Neural progenitor cell (in vitro differentiated cells): ENCODE results near the gene LTB4R. TPM values are rescaled to one million over a fixed set of nuclear protein-coding genes. Genes with fewer than 3 reads are reported as not detected.

Source experiments
- DNase-seq: peaks from one replicate; pipeline ENCODE4 v3.0.0-alpha.2; 2016; ENCODE audit warnings: low spot score
- H2AFZ ChIP-seq: fragments of 200-600 bp; sonication (generic); replicated peaks from 2 replicates; pipeline ENCODE4 v1.6.1; 2016; ENCODE audit warnings: antibody characterized with exemption
- H3F3A ChIP-seq: fragments of 200-600 bp; sonication (generic); 2 replicates; pipeline ENCODE4 v1.6.1; 2016; ENCODE audit warnings: antibody characterized with exemption, low read depth
- H3K27ac ChIP-seq: fragments of 200-600 bp; sonication (generic); 2 replicates; pipeline ENCODE4 v1.5.1; 2016; ENCODE audit warnings: mild to moderate bottlenecking
- H3K27me3 ChIP-seq: fragments of 200-600 bp; sonication (generic); 2 replicates; pipeline ENCODE4 v1.6.1; 2016; ENCODE audit warnings: mild to moderate bottlenecking, moderate library complexity
- H3K36me3 ChIP-seq: fragments of 200-600 bp; sonication (generic); 2 replicates; pipeline ENCODE4 v1.5.1; 2016
- H3K4me1 ChIP-seq: fragments of 200-600 bp; sonication (generic); 2 replicates; pipeline ENCODE4 v1.6.1; 2016; ENCODE audit warnings: mixed run types
- H3K4me2 ChIP-seq: fragments of 200-600 bp; sonication (generic); 2 replicates; pipeline ENCODE4 v1.6.1; 2016
- H3K4me3 ChIP-seq: fragments of 200-600 bp; sonication (generic); 2 replicates; pipeline ENCODE4 v1.5.1; 2016
- H3K79me2 ChIP-seq: fragments of 200-600 bp; sonication (generic); 2 replicates; pipeline ENCODE4 v1.6.1; 2016; ENCODE audit warnings: low read depth
- H3K9ac ChIP-seq: fragments of 200-600 bp; sonication (generic); 2 replicates; pipeline ENCODE4 v1.6.1; 2016
- H3K9me3 ChIP-seq: fragments of 200-600 bp; sonication (generic); 2 replicates; pipeline ENCODE4 v1.5.1; 2016; ENCODE audit warnings: low read depth
- H4K20me1 ChIP-seq: fragments of 200-600 bp; sonication (generic); 2 replicates; pipeline ENCODE4 v1.6.1; 2016; ENCODE audit warnings: low read depth
- H3K27ac Mint-ChIP-seq: 3 replicates; pipeline ENCODE4 v1.8.0; 2021; ENCODE audit warnings: mixed read lengths
- H3K27me3 Mint-ChIP-seq: 2 replicates; pipeline ENCODE4 v1.8.0; 2022; ENCODE audit warnings: low read depth, mild to moderate bottlenecking, inconsistent platforms, moderate library complexity, mixed read lengths; ENCODE audit not compliant: insufficient read depth
- H3K36me3 Mint-ChIP-seq: 3 replicates; pipeline ENCODE4 v1.8.0; 2021; ENCODE audit warnings: mixed read lengths
- H3K4me1 Mint-ChIP-seq: 3 replicates; pipeline ENCODE4 v1.8.0; 2021; ENCODE audit warnings: mixed read lengths
- H3K4me3 Mint-ChIP-seq: 3 replicates; pipeline ENCODE4 v1.8.0; 2021; ENCODE audit warnings: mild to moderate bottlenecking, moderate library complexity, mixed read lengths
- H3K9me3 Mint-ChIP-seq: 3 replicates; pipeline ENCODE4 v1.8.0; 2020; ENCODE audit warnings: mixed read lengths
- CTCF ChIP-seq: fragments of 200-600 bp; sonication (generic); IDR thresholded peaks from 2 replicates; pipeline ENCODE4 v1.5.1; 2017; ENCODE audit warnings: antibody characterized with exemption, mild to moderate bottlenecking
- EZH2 ChIP-seq: fragments of 200-600 bp; sonication (generic); IDR thresholded peaks from 2 replicates; pipeline ENCODE4 v1.6.1; 2017; ENCODE audit warnings: antibody characterized with exemption, mild to moderate bottlenecking, moderate library complexity
- EZH2phosphoT487 ChIP-seq: fragments of 200-600 bp; sonication (generic); IDR thresholded peaks from 2 replicates; pipeline ENCODE4 v1.6.1; 2017; ENCODE audit warnings: antibody characterized with exemption
- total RNA-seq: library from RNA; depleted of rRNA; stranded (reverse); fragments of >200 nt; gene quantifications from 2 replicates; pipeline ENCODE4 v1.2.3, GENCODE V29; 2015; ENCODE audit warnings: low replicate concordance

The LTB4R gene
- total RNA-seq, 1 donor from 2014 or later: 1.9 TPM

GRCh38 chr14:24263848-24264247, 47.5 kb upstream of the LTB4R start:
- Histone ChIP-seq H3F3A (no peaks in the 10 kb centered on the region), H3K36me3 (no peaks in the 10 kb centered on the region), H3K27me3 (no peaks in the 10 kb centered on the region), H3K4me3 (no peak overlapping the region), H4K20me1 (no peaks in the 10 kb centered on the region), H3K4me2 (no peak overlapping the region), H3K79me2 (no peaks in the 10 kb centered on the region), H3K9me3 (no peaks in the 10 kb centered on the region), H3K27ac (no peak overlapping the region), H3K4me1 (no peaks in the 10 kb centered on the region), H3K9ac (peak overlapping the region; percentile 32), H2AFZ (no peak overlapping the region)
- Mint-ChIP-seq H3K4me1 (no peaks in the 10 kb centered on the region), H3K27ac (no peak overlapping the region), H3K36me3 (no peaks in the 10 kb centered on the region), H3K4me3 (no peak overlapping the region), H3K9me3 (no peaks in the 10 kb centered on the region), H3K27me3 (peaks cover 5% of the 10 kb centered on the region)
- no peak for DNase-seq
- TF ChIP-seq EZH2: no peak
- no peak for TF ChIP-seq EZH2phosphoT487
- TF ChIP-seq CTCF: no peak

- no peaks in the 10 kb centered on the region for H3K36me3 Mint-ChIP-seq
- Histone ChIP-seq H3K9ac (peak overlapping the region; percentile 32), H3K36me3 (no peaks in the 10 kb centered on the region), H3K4me3 (no peak overlapping the region), H3K9me3 (no peaks in the 10 kb centered on the region), H3K4me2 (no peak overlapping the region), H4K20me1 (no peaks in the 10 kb centered on the region), H2AFZ (no peak overlapping the region), H3K27me3 (no peaks in the 10 kb centered on the region), H3K27ac (no peak overlapping the region), H3K79me2 (no peaks in the 10 kb centered on the region), H3F3A (no peaks in the 10 kb centered on the region), H3K4me1 (no peaks in the 10 kb centered on the region)
- no peaks in the 10 kb centered on the region for H3K9me3 Mint-ChIP-seq
- peaks cover 5% of the 10 kb centered on the region for H3K27me3 Mint-ChIP-seq
- TF ChIP-seq EZH2: no peak
- TF ChIP-seq CTCF: no peak
- TF ChIP-seq EZH2phosphoT487: no peak
- no peak for DNase-seq
- peak overlapping the region; percentile 79 for H3K27ac Mint-ChIP-seq
- no peak overlapping the region for H3K4me3 Mint-ChIP-seq
- H3K4me1 Mint-ChIP-seq: no peaks in the 10 kb centered on the region
These were observed 47.0 kb upstream of the LTB4R start for GRCh38 chr14:24264298-24264697.

- Mint-ChIP-seq H3K4me3 (no peak overlapping the region), H3K27ac (peak overlapping the region; percentile 72)
- H4K20me1 ChIP-seq: no peaks in the 10 kb centered on the region
These were observed 44.7 kb upstream of the LTB4R start for GRCh38 chr14:24266344-24267244.

More at GRCh38 chr14:24266344-24267244, 44.7 kb upstream of the LTB4R start:
- no peaks in the 10 kb centered on the region for H3K9me3 Mint-ChIP-seq
- Histone ChIP-seq H3K36me3 (no peaks in the 10 kb centered on the region), H3K27me3 (no peaks in the 10 kb centered on the region), H3K4me2 (no peak overlapping the region), H3K4me3 (no peak overlapping the region), H3F3A (peaks cover 10% of the 10 kb centered on the region), H3K27ac (no peak overlapping the region), H2AFZ (no peak overlapping the region), H3K9me3 (no peaks in the 10 kb centered on the region), H3K9ac (no peak overlapping the region), H3K4me1 (no peaks in the 10 kb centered on the region), H3K79me2 (no peaks in the 10 kb centered on the region)
- no peaks in the 10 kb centered on the region for H3K36me3 Mint-ChIP-seq
- peaks cover 4% of the 10 kb centered on the region for H3K4me1 Mint-ChIP-seq
- TF ChIP-seq EZH2phosphoT487 (no peak), CTCF (no peak), EZH2 (no peak)
- no peak for DNase-seq
- peaks cover 8% of the 10 kb centered on the region for H3K27me3 Mint-ChIP-seq
